OCI-LY1 (cell line): ENCODE data around the gene CCDC186.

Experiments
- H2AFZ ChIP-seq: fragments of 200-600 bp; sonication (generic), shearing (Covaris generic); 2 replicates; pipeline ENCODE4 v1.6.0; 2014; ENCODE audit warnings: antibody characterized with exemption, mild to moderate bottlenecking, low read length
- H3F3A ChIP-seq: fragments of 200-600 bp; sonication (generic), shearing (Covaris generic); 2 replicates; pipeline ENCODE4 v1.6.0; 2014; ENCODE audit warnings: mild to moderate bottlenecking, antibody characterized with exemption, low read length, moderate library complexity; ENCODE audit not compliant: insufficient read depth
- H3K27ac ChIP-seq: fragments of 200-600 bp; sonication (generic); 2 replicates; pipeline ENCODE4 v1.5.1; 2014; ENCODE audit warnings: low read length, mixed run types, mild to moderate bottlenecking, low read depth; ENCODE audit not compliant: poor library complexity, severe bottlenecking
- H3K27me3 ChIP-seq: fragments of 200-600 bp; sonication (generic); 2 replicates; pipeline ENCODE4 v1.6.0; 2014; ENCODE audit warnings: antibody characterized with exemption, mild to moderate bottlenecking, low read length, moderate library complexity; ENCODE audit not compliant: insufficient read depth
- H3K36me3 ChIP-seq: fragments of 200-600 bp; sonication (generic); 2 replicates; pipeline ENCODE4 v1.6.1; 2014; ENCODE audit warnings: mild to moderate bottlenecking, antibody characterized with exemption, low read length, moderate library complexity, mixed read lengths; ENCODE audit not compliant: insufficient read depth
- H3K4me1 ChIP-seq: fragments of 200-600 bp; sonication (generic); 2 replicates; pipeline ENCODE4 v1.5.1; 2014; ENCODE audit warnings: mild to moderate bottlenecking, low read length, moderate library complexity; ENCODE audit not compliant: insufficient read depth, severe bottlenecking
- H3K4me2 ChIP-seq: fragments of 200-600 bp; sonication (generic), shearing (Covaris generic); 2 replicates; pipeline ENCODE4 v1.6.1; 2014; ENCODE audit warnings: low read length
- H3K4me3 ChIP-seq: fragments of 200-600 bp; sonication (generic); 2 replicates; pipeline ENCODE4 v1.5.1; 2014; ENCODE audit warnings: low read length, low read depth, mild to moderate bottlenecking, mixed read lengths; ENCODE audit not compliant: poor library complexity, severe bottlenecking
- H3K79me2 ChIP-seq: fragments of 200-600 bp; shearing (Covaris generic); 2 replicates; pipeline ENCODE4 v1.6.1; 2016; ENCODE audit warnings: mixed run types, low read length, mixed read lengths; ENCODE audit not compliant: insufficient read depth
- H3K9ac ChIP-seq: fragments of 200-600 bp; sonication (generic), shearing (Covaris generic); 2 replicates; pipeline ENCODE4 v1.6.1; 2014; ENCODE audit warnings: mild to moderate bottlenecking, low read length, mixed read lengths
- H3K9me2 ChIP-seq: fragments of 200-600 bp; sonication (generic), shearing (Covaris generic); 2 replicates; pipeline ENCODE4 v1.6.1; 2014; ENCODE audit warnings: low read depth, mild to moderate bottlenecking, low read length, mixed read lengths
- H3K9me3 ChIP-seq: fragments of 200-600 bp; shearing (Covaris generic); 2 replicates; pipeline ENCODE4 v1.6.1; 2014; ENCODE audit warnings: low read length, mixed read lengths
- H4K20me1 ChIP-seq: fragments of 200-600 bp; sonication (generic), shearing (Covaris generic); 2 replicates; pipeline ENCODE4 v1.6.0; 2016; ENCODE audit warnings: mild to moderate bottlenecking, low read length; ENCODE audit not compliant: insufficient read depth
- CTCF ChIP-seq: fragments of 200-600 bp; sonication (generic), shearing (Covaris generic); IDR thresholded peaks from 2 replicates; pipeline ENCODE4 v1.5.1; 2017; ENCODE audit warnings: mild to moderate bottlenecking, antibody characterized with exemption, low read length, moderate library complexity, mixed read lengths
- EZH2 ChIP-seq: fragments of 200-600 bp; sonication (generic), shearing (Covaris generic); IDR thresholded peaks from 2 replicates; pipeline ENCODE4 v1.8.0; 2017; ENCODE audit warnings: borderline replicate concordance, mixed run types, mild to moderate bottlenecking, antibody characterized with exemption, low read length, moderate library complexity, mixed read lengths

Gene CCDC186

GRCh38 chr10:114180937-114181336 lies 6.9 kb upstream of the CCDC186 start:
- no peak overlapping the region for H3K27ac ChIP-seq
- H4K20me1 ChIP-seq, result no peaks in the 10 kb centered on the region
- no peaks in the 10 kb centered on the region for H3K4me1 ChIP-seq
- TF ChIP-seq EZH2 (no peak), CTCF (no peak)
- no peak overlapping the region for H2AFZ ChIP-seq
- H3K9me2 ChIP-seq, result no peaks in the 10 kb centered on the region
- no peaks in the 10 kb centered on the region for H3K36me3 ChIP-seq
- no peak overlapping the region for H3K4me2 ChIP-seq
- no peaks in the 10 kb centered on the region for H3F3A ChIP-seq
- no peak overlapping the region for H3K4me3 ChIP-seq
- no peaks in the 10 kb centered on the region for H3K9me3 ChIP-seq
- H3K9ac ChIP-seq, result no peak overlapping the region
- H3K27me3 ChIP-seq, result no peaks in the 10 kb centered on the region
- no peaks in the 10 kb centered on the region for H3K79me2 ChIP-seq

GRCh38 chr10:114179747-114180146 lies 5.7 kb upstream of the CCDC186 start:
- Histone ChIP-seq H3K9me2 (no peaks in the 10 kb centered on the region), H3K27me3 (no peaks in the 10 kb centered on the region), H4K20me1 (no peaks in the 10 kb centered on the region), H3K27ac (no peak overlapping the region), H3F3A (no peaks in the 10 kb centered on the region), H3K4me3 (no peak overlapping the region), H3K9me3 (no peaks in the 10 kb centered on the region), H3K9ac (no peak overlapping the region), H2AFZ (no peak overlapping the region), H3K4me2 (no peak overlapping the region), H3K79me2 (no peaks in the 10 kb centered on the region), H3K4me1 (peaks cover 3% of the 10 kb centered on the region), H3K36me3 (no peaks in the 10 kb centered on the region)
- TF ChIP-seq EZH2, result no peak
- TF ChIP-seq CTCF, result no peak

GRCh38 chr10:114179148-114179547 lies 5.1 kb upstream of the CCDC186 start, which contains the start of gene TDRD1:
TSS of gene TDRD1 (plus strand) at chr10:114179353. CDS start at chr10:114187832, 8,479 bp downstream.
- Histone ChIP-seq H3K27ac (no peak within 1 kb of the TSS), H3K27me3 (no peaks in the 10 kb centered on the region), H3K4me3 (no peak within 1 kb of the TSS), H3F3A (no peaks in the 10 kb centered on the region), H4K20me1 (no peaks in the 10 kb centered on the region), H3K36me3 (no peaks in the 10 kb centered on the region), H3K4me2 (no peak within 1 kb of the TSS), H3K9ac (no peak within 1 kb of the TSS), H3K9me2 (no peaks in the 10 kb centered on the region), H3K79me2 (no peaks in the 10 kb centered on the region), H3K9me3 (no peaks in the 10 kb centered on the region), H3K4me1 (peaks cover 6% of the 10 kb centered on the region), H2AFZ (no peak within 1 kb of the TSS)
- no peak for TF ChIP-seq EZH2
- no peak for TF ChIP-seq CTCF
